Ishikawa (cell line): ENCODE measurements around the gene RAD50.

Source experiments
- CEBPB ChIP-seq: IDR thresholded peaks from 2 replicates; pipeline ENCODE4 v1.6.1; 2012
- CREB1 ChIP-seq: IDR thresholded peaks from 2 replicates; pipeline ENCODE4 v1.6.1; 2012; ENCODE audit warnings: low read depth
- EGR1 ChIP-seq: IDR thresholded peaks from 2 replicates; pipeline ENCODE4 v1.6.1; 2012
- EP300 ChIP-seq: IDR thresholded peaks from 2 replicates; pipeline ENCODE4 v1.6.1; 2012; ENCODE audit warnings: borderline replicate concordance
- FOXM1 ChIP-seq: IDR thresholded peaks from 2 replicates; pipeline ENCODE4 v1.6.1; 2012; ENCODE audit warnings: low read depth, borderline replicate concordance
- NFIC ChIP-seq: IDR thresholded peaks from 2 replicates; pipeline ENCODE4 v1.6.1; 2012
- RAD21 ChIP-seq: IDR thresholded peaks from 2 replicates; pipeline ENCODE4 v1.6.1; 2012; ENCODE audit warnings: low read depth
- TAF1 ChIP-seq: IDR thresholded peaks from 2 replicates; pipeline ENCODE4 v1.6.1; 2012; ENCODE audit warnings: low read depth, mild to moderate bottlenecking
- TCF12 ChIP-seq: IDR thresholded peaks from 2 replicates; pipeline ENCODE4 v1.6.1; 2012; ENCODE audit warnings: low read depth
- TEAD4 ChIP-seq: IDR thresholded peaks from 2 replicates; pipeline ENCODE4 v1.6.1; 2012
- YY1 ChIP-seq: IDR thresholded peaks from 2 replicates; pipeline ENCODE4 v1.6.1; 2012; ENCODE audit warnings: low read depth
- ZBTB7A ChIP-seq: IDR thresholded peaks from 2 replicates; pipeline ENCODE4 v1.6.1; 2012; ENCODE audit warnings: low read depth
- TF ChIP-seq, protein P1 (sequence below): IDR thresholded peaks from 2 replicates; pipeline ENCODE4 v1.6.1; 2012
- TF ChIP-seq, protein P2 (sequence below): IDR thresholded peaks from 2 replicates; pipeline ENCODE4 v1.6.1; 2012; ENCODE audit warnings: low read depth, mild to moderate bottlenecking
- TF ChIP-seq, protein P3 (sequence below): IDR thresholded peaks from 2 replicates; pipeline ENCODE4 v1.6.1; 2012

Gene RAD50

DNA sequence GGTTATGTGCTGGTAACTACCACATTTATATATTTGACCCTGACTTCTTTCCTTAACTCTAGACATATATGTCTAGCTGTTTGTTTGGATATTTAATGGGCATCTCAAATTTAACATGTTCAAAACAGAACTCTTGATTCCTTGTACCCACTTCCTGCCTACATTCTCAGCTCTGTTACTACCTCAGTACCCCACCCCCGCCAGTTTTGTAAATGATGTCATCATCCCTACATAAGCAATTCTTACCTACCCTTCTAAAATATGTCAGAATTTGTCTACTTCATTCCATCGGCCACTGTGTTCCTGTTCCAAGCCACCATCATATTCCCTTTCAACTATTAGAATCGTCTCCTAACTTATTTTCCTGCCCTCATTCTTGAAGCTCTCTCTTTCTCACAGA lies 4.8 kb downstream of the RAD50 start:
- TF ChIP-seq, protein P1, sequence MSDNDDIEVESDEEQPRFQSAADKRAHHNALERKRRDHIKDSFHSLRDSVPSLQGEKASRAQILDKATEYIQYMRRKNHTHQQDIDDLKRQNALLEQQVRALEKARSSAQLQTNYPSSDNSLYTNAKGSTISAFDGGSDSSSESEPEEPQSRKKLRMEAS, result no peak
- TF ChIP-seq NFIC (no peak), ZBTB7A (no peak), RAD21 (no peak), CEBPB (no peak), TAF1 (no peak), FOXM1 (no peak), TEAD4 (no peak), YY1 (no peak), TCF12 (no peak), EGR1 (no peak)
- TF ChIP-seq, protein P2, sequence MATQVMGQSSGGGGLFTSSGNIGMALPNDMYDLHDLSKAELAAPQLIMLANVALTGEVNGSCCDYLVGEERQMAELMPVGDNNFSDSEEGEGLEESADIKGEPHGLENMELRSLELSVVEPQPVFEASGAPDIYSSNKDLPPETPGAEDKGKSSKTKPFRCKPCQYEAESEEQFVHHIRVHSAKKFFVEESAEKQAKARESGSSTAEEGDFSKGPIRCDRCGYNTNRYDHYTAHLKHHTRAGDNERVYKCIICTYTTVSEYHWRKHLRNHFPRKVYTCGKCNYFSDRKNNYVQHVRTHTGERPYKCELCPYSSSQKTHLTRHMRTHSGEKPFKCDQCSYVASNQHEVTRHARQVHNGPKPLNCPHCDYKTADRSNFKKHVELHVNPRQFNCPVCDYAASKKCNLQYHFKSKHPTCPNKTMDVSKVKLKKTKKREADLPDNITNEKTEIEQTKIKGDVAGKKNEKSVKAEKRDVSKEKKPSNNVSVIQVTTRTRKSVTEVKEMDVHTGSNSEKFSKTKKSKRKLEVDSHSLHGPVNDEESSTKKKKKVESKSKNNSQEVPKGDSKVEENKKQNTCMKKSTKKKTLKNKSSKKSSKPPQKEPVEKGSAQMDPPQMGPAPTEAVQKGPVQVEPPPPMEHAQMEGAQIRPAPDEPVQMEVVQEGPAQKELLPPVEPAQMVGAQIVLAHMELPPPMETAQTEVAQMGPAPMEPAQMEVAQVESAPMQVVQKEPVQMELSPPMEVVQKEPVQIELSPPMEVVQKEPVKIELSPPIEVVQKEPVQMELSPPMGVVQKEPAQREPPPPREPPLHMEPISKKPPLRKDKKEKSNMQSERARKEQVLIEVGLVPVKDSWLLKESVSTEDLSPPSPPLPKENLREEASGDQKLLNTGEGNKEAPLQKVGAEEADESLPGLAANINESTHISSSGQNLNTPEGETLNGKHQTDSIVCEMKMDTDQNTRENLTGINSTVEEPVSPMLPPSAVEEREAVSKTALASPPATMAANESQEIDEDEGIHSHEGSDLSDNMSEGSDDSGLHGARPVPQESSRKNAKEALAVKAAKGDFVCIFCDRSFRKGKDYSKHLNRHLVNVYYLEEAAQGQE, result no peak

DNA sequence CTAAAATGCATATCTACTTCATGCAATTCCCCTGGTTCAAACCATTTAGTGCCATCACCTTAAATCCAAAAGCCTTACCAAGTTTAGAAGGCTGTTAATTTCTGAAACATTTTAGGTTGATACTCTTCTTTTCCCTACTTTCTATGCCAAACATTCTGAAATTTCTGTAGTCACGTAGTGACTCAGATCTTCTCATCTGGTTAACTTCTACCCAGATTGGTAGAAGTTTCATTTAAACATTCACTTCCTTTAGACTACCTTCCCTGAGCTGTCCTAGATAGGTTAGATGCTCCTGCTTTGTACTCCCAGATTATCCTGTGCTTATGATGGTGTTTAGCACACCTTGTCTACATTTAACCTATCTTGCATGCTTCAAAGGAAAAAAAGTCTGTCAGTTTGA lies 9.9 kb downstream of the RAD50 start:
- TF ChIP-seq FOXM1 (no peak), TCF12 (no peak), NFIC (no peak), EP300 (no peak), RAD21 (no peak), CREB1 (no peak), ZBTB7A (no peak), EGR1 (no peak), TAF1 (no peak)
- TF ChIP-seq, protein P1, result no peak
- TF ChIP-seq, protein P3, sequence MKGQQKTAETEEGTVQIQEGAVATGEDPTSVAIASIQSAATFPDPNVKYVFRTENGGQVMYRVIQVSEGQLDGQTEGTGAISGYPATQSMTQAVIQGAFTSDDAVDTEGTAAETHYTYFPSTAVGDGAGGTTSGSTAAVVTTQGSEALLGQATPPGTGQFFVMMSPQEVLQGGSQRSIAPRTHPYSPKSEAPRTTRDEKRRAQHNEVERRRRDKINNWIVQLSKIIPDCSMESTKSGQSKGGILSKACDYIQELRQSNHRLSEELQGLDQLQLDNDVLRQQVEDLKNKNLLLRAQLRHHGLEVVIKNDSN, result no peak
- TF ChIP-seq, protein P2, result no peak

DNA sequence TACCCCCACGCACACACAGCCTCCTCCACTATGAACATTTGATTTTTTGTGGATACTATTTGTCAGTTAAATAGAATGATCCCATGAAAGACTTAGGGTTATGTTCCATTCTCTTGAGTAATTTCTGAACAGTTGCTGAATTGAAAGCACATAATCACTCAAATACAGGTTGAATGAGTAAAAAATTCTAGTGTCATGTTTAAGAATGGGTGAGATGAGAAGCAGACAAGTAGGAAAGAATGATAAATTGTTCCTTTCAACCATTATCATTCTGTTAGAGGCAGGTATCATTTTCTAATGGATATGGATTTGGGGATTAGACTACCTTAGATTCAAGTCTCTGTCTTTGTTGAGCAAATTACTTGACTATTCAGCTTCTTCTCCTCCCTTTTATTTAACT lies 19.3 kb downstream of the RAD50 start:
- TF ChIP-seq TCF12, result no peak
- no peak for TF ChIP-seq CREB1
- TF ChIP-seq, protein P1, result no peak
- TF ChIP-seq, protein P2, result no peak
- no peak for TF ChIP-seq FOXM1
- no peak for TF ChIP-seq TAF1
- TF ChIP-seq ZBTB7A, result no peak
- TF ChIP-seq NFIC, result no peak
- TF ChIP-seq YY1, result no peak
- TF ChIP-seq RAD21, result no peak
- TF ChIP-seq EP300, result no peak
- TF ChIP-seq EGR1, result no peak
- no peak for TF ChIP-seq CEBPB
- no peak for TF ChIP-seq TEAD4
- TF ChIP-seq, protein P3, result no peak

DNA sequence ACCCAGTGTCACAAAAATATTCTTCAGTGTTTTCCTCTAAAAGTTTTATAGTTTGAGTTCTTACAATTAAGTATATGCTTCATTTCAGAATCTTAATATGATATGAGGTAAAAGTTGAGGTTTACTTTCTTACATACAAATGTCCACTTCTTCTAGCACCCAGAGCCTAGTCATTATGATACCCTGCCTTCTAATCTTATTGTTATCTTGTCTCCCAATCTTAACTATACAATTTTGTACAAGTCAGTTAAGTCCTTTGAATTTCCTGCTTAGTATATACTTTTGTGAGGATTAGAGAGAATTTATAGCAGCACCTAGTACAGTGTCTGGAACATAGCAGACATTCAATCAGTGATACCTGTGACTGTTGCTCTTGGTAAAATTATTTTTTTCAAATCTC lies 29.3 kb downstream of the RAD50 start:
- TF ChIP-seq EGR1 (no peak), YY1 (no peak), CREB1 (no peak)

DNA sequence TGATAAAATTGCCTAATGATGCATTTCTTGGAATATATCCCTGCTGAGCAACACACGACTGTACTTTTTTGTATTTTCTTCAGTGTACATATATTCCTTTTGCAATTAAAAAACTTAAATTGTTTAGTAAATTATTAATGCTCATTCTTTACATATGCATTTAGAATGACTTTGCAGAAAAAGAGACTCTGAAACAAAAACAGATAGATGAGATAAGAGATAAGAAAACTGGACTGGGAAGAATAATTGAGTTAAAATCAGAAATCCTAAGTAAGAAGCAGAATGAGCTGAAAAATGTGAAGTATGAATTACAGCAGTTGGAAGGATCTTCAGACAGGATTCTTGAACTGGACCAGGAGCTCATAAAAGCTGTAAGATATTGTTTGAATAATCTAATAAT lies 32.7 kb downstream of the RAD50 start:
- TF ChIP-seq ZBTB7A (no peak), TAF1 (no peak), EGR1 (no peak), FOXM1 (no peak), CEBPB (no peak), YY1 (no peak), TEAD4 (no peak)
- TF ChIP-seq, protein P3, result no peak
- TF ChIP-seq, protein P2, result no peak
